Measurements from ENCODE around the gene C3.

DNA sequence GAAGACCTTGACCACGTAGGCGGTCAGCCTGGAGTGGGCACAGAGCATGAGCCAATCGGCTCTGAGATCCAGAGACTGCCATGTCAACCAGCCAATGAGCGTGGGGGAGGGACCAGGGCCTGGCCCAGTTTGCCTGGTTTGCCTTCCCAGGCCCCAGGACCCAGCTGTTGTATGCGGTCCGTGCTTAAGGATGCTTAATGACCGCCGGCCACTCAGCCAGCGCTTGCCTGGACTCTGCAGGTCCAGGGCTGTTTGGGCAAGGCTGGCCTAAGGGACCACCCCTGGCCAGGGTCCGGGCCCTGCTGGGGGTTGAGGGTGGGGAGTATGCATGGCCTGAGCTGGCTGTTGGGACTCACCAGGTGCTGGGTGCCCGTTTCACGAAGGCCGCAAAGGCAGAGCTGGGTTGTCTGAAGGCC is 27.4 kb downstream of the C3 start:
- TF ChIP-seq CTCF (IDR thresholded peaks at IDR 0.05) (no peak), POLR2A (IDR thresholded peaks at IDR 0.05) (no peak)
